ENCODE measurements around the gene LTBR.
A peak's percentile ranks its signal among the peaks of the same experiment; 100 is the strongest.
"Not testable (repeated sequence)": the region's sequence is repeated elsewhere in the genome, so short reads cannot be mapped to it uniquely, and the experiment has no call there.

Gene LTBR
- total RNA-seq, result 0 to 0.24 reads per million in 2 donors

DNA sequence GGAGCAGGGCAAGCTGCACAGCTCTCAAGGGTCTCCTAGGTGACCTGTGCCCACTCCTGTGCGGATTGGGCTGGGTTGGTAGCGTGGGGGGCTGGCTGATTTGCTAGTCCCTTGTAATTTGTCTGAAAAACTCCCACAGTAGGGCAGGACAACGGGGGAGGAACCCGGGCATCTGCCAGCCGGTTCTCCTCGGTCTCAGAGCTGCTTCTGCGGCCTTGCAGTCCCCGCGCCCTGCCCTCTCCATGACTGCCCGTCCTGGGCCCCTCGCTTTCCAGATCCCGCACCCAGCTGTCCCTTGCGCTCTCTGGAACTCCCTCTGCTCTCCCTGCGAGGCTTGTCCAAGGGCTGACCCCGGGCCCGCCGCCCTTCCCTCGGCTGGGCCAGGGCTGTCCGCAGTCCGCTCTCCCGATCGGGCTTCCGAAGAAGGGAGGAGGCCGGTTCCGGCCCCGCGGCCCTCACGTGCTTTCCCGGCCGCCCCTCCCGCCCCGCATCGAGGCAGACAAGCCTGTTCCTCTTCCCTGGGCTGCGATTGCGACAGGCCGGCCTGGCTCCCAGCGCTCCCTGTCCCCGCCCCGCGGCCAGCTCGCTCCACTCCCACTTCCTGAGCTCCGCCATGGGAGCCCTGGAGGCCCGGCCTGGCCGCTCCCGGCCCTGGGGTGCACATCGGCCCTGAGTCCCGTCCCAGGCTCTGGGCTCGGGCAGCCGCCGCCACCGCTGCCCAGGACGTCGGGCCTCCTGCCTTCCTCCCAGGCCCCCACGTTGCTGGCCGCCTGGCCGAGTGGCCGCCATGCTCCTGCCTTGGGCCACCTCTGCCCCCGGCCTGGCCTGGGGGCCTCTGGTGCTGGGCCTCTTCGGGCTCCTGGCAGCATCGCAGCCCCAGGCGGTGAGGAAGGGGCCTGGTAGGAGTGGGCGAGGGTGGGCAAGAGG, at the start of gene LTBR:
Gene LTBR (plus strand): TSS at position 591 of the 927 bp plus-strand sequence. CDS start 197 bp downstream, at position 788.
- no peak for DNase-seq

GRCh38 chr12:6334359-6334758, 49.6 kb upstream of the LTBR start:
- DNase-seq, result no peak

GRCh38 chr12:6334940-6335450, 49.0 kb upstream of the LTBR start:
- no peak for DNase-seq

DNA sequence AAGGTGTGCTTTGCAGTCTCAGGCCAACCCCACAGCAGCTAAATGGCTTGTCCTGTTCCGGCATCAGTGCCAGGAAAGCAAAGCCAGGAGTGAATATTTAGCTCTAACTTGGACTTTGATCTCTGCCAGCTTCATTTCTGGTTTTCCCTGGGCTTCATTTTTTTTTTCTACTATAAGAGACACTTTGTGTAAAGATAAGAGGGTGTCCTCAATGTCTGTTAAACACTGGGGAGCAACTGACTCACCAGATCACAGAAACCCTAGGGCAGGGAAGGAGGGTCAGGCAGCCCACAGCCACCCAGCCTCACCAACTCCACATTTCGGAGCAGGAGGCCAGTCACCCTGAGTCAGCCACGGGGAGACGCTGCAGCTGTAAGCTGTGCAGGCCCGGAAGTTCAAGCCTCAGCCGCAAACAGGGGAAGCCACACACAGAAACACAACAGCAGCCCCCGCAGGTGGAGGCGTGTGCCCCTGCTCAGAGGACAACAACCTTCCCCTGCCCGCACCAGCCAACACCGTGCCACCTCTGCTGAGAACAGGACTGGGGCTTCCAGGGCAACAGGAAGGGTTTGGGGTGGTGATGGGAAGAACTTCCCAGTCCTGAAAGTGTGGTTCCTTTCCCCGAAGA, 48.4 kb upstream of the LTBR start:
- peak; percentile 73 for DNase-seq

DNA sequence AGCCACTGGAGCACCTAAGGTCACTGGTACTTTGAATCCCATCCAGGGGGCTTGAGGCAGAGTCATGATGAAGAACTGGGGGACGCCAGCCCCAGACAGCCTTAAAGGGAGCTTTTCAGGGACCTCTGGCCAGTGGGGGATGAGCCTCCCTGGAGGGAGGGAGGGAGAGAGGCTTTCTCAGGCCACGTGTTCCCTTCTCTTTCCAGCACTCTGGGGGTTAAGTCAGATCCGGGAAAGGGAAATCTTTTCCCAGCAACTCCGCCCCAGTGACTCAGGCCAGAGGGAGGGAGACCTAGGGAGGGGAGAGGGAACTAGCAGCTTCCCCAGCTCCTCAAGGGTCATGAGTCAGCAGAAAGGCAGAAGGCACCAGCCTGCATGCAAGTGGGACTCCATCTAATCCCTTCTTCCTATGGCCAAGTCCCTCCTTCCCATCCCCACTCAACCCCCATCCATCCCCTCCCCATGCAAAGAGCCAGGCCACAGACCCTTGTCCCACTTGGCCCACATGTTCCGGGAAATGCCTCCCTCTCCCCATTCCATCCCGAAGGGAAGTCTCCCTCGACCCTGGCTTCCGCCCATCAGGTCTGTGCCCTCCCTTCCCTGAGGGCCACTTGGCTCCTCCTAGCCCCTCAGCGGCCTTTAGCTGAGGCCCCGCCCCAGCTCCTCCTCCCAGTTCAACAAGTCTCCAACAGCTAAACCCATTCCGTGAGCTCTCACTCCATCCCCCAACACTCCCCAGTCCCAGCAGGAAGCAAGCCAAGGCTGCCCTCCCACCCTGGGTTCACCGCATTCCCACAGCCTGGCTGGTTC, 47.7 kb upstream of the LTBR start:
- DNase-seq, result no peak

- DNase-seq, result peak; percentile 56
These were observed 46.8 kb upstream of the LTBR start for GRCh38 chr12:6336889-6337853.

GRCh38 chr12:6337958-6338433, 46.0 kb upstream of the LTBR start:
- DNase-seq, result no peak

- DNase-seq, result not testable (repeated sequence)
These were observed 45.4 kb upstream of the LTBR start for GRCh38 chr12:6338536-6338935.

DNA sequence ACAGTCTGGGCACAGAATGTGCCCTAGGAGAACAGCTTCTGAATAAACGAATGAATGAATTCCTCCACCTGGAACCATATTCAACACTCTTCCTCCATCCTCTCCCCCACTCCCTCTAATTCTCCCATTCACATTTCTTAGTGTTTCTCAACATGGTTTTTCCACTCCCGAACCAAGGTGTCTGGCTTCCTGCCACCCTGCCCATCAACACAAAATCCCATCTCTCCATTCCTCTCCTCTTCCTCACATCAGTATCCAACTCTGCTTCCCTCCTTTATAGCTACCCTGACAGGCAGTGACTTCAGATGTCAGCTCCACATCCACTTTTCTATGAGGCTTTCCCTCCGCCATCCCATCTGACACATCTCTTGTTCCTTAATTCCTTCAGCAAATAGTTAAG, 45.0 kb upstream of the LTBR start:
- DNase-seq, result no peak

GRCh38 chr12:6340032-6340638, 43.8 kb upstream of the LTBR start:
- no peak for DNase-seq

- DNase-seq, result no peak
These were observed 43.1 kb upstream of the LTBR start for GRCh38 chr12:6340745-6341416.

DNA sequence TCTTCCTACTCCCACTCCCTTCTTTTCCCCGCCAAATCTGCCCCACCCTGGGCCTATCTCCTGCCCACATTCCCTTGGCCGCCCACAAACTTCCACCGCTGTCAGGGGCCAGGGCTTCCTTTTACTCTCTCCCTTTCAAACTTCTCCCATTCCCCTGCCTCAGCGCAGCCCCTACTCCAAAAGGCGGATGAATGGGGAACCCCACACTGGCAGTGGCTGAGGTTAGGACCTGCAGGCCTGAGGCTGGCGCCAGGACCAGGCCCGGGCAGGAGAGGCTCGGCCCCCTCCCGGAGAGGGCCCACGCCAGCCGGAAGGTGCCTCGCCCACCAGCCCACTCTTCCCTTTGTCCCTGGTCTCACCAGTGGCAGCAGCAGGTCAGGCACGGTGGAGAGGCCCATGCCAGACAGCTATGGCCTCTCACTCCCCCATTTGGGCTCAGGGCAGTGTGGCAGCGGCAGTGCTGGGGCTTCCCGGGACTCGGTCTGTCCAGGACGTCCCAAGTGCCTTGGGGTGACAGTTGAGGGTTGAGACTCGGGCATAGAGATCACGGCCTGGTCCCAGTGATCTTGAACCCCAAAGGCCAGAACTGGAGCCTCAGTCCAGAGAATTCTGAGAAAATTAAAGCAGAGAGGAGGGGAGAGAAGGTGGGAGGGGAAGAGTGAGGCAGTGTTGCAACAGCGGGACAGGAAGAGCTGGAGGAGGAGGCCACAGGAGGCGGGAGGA, 42.4 kb upstream of the LTBR start, which contains the start of gene TNFRSF1A:
Gene TNFRSF1A (minus strand): TSS at position 660 of the 723 bp plus-strand sequence. CDS start 262 bp downstream, at position 398.
- DNase-seq, result no peak

GRCh38 chr12:6342140-6342889, 41.6 kb upstream of the LTBR start:
- no peak for DNase-seq

DNA sequence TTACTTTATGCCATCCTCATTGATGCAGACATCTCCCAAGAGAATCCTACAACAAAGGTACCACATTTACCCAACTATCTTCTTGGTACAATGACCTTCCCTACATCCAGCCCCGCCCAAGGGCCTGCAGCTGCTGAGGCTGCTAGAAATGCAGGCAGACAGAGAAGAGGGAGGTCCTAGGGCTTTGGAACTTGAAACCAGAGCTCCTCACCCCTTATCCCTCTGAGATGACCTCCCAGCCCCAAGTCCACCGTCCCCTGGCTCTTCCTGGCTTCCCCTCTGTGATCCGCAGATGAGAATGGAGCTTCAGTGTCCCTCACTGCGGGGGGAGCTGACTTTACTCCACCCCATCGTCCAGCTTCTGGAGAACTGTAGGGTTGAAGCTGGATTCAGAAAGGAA, 40.4 kb upstream of the LTBR start:
- no peak for DNase-seq

- not testable (repeated sequence) for DNase-seq
These were observed 39.8 kb upstream of the LTBR start for GRCh38 chr12:6344101-6344660.

DNA sequence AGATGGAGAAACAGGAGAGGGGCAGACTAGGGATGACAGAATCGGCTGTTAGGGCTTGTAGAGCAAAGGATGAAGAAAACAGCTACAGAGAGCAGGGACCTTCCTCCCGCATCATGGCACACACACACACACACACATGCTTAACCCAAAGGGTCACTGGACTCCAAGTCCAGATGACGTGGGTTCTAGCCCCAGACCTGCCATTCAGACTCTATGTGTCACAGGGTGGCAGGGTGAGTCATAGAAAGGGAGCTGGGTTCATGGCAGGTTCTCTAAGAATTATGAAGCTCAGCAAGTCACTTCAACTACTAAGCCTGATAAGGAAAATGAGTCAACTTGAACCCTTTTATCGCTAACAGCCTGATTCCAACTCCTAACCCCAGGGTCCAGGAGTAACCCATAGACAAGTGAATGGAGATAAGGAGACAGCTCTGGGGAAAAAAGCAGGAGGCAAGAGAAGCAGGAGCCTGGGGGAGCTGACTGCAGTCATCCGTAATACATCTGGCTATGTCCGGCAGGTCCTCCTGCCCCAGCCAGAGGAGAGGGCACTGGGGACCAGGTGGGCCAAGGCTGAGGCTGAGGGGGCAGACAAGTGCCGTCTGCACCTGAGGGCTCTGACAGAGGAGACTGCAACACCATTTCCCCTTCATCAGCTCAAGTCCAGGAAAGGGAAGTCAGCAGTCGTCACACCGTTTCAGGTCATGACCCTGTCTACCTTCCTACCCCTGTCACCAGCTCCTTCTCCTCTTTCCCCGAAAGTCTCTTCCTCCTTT, 38.5 kb upstream of the LTBR start:
- DNase-seq, result no peak

DNA sequence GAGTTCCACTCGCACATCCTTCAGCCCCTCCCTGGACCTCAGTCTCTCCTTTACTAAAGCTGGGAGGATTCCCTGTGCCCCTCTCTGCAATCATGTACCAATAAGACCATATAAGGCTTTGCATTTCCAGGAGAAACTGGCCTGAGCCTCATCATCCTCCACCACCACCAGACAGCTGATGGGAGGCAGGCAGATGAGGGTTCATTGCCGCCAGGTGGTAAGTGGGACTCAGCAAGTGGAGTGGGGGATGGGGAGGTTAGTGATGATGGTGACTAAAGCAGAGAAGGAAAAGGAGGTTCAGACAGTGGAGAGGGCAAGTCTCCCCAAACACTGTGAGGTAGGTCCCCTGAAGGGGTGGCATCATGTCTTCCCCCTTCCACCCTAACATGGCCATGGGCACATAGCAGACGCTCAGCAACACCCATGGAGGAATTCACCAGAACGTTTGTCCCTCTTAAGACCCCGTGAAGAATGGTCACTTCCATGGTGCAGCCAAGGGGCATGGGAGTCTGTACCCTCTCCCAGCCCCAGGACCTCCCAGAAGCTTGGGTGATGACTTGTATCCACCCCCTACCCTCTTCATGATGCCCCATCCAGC, 37.6 kb upstream of the LTBR start:
- DNase-seq, result no peak

Measured in T-helper 9 cell (primary cell).